ENCODE data around the gene ARHGAP23.

ARHGAP23 gene

GRCh38 chr17:38418693-38419507 is 9.4 kb upstream of the ARHGAP23 start:
- ATAC-seq: no peak
- TF ChIP-seq ZFP3 (CRISPR knock-in tag; IDR thresholded peaks at IDR 0.05) (no peak), ZNF565 (CRISPR knock-in tag; conservative IDR thresholded peaks at IDR 0.05; ENCODE audit: low read depth) (no peak), ARNTL (CRISPR knock-in tag; IDR thresholded peaks at IDR 0.05; ENCODE audit: borderline replicate concordance, low read depth) (no peak), CSDC2 (CRISPR knock-in tag; IDR thresholded peaks at IDR 0.05) (no peak), BACH2 (CRISPR knock-in tag; IDR thresholded peaks at IDR 0.05; ENCODE audit: borderline replicate concordance) (no peak), TSHZ2 (CRISPR knock-in tag; IDR thresholded peaks at IDR 0.05) (no peak), GLIS3 (CRISPR knock-in tag; IDR thresholded peaks at IDR 0.05) (no peak), OSR1 (CRISPR knock-in tag; IDR thresholded peaks at IDR 0.05) (no peak), ZNF70 (CRISPR knock-in tag; IDR thresholded peaks at IDR 0.05) (no peak), SNAI2 (CRISPR knock-in tag; IDR thresholded peaks at IDR 0.05) (no peak), TOX (CRISPR knock-in tag; IDR thresholded peaks at IDR 0.05; ENCODE audit: borderline replicate concordance) (no peak), PPARA (CRISPR knock-in tag; IDR thresholded peaks at IDR 0.05; ENCODE audit: borderline replicate concordance) (no peak), POU6F1 (CRISPR knock-in tag; IDR thresholded peaks at IDR 0.05; ENCODE audit: borderline replicate concordance, low read depth) (no peak), RARB (CRISPR knock-in tag; IDR thresholded peaks at IDR 0.05) (no peak), ZC3H10 (CRISPR knock-in tag; IDR thresholded peaks at IDR 0.05) (no peak)

GRCh38 chr17:38419508-38419981 is 8.7 kb upstream of the ARHGAP23 start:
- ATAC-seq: no peak
- TF ChIP-seq BACH2 (CRISPR knock-in tag; IDR thresholded peaks at IDR 0.05; ENCODE audit: borderline replicate concordance) (no peak), ARNTL (CRISPR knock-in tag; IDR thresholded peaks at IDR 0.05; ENCODE audit: borderline replicate concordance, low read depth) (no peak), PATZ1 (CRISPR knock-in tag; IDR thresholded peaks at IDR 0.05; ENCODE audit: borderline replicate concordance) (no peak), ZNF70 (CRISPR knock-in tag; IDR thresholded peaks at IDR 0.05) (no peak), ISL1 (CRISPR knock-in tag; IDR thresholded peaks at IDR 0.05) (no peak), POU6F1 (CRISPR knock-in tag; IDR thresholded peaks at IDR 0.05; ENCODE audit: borderline replicate concordance, low read depth) (no peak), TSHZ2 (CRISPR knock-in tag; IDR thresholded peaks at IDR 0.05) (no peak), CSRNP3 (CRISPR knock-in tag; IDR thresholded peaks at IDR 0.05) (no peak), CSDC2 (CRISPR knock-in tag; IDR thresholded peaks at IDR 0.05) (no peak), SNAI2 (CRISPR knock-in tag; IDR thresholded peaks at IDR 0.05) (no peak), ZC3H10 (CRISPR knock-in tag; IDR thresholded peaks at IDR 0.05) (no peak), ZFP30 (CRISPR knock-in tag; IDR thresholded peaks at IDR 0.05) (no peak), TCF4 (CRISPR knock-in tag; IDR thresholded peaks at IDR 0.05; ENCODE audit: borderline replicate concordance) (no peak), PPARA (CRISPR knock-in tag; IDR thresholded peaks at IDR 0.05; ENCODE audit: borderline replicate concordance) (no peak), ZNF8 (CRISPR knock-in tag; IDR thresholded peaks at IDR 0.05) (no peak), ZFP3 (CRISPR knock-in tag; IDR thresholded peaks at IDR 0.05) (no peak), TOX (CRISPR knock-in tag; IDR thresholded peaks at IDR 0.05; ENCODE audit: borderline replicate concordance) (no peak), RARB (CRISPR knock-in tag; IDR thresholded peaks at IDR 0.05) (no peak)

Measured in SK-N-SH treated with all-trans-retinoic acid at 6 μM for 48 hours (cell line).